Measurements from ENCODE around the gene SETDB2.

SETDB2 gene

GRCh38 chr13:49453465-49453864, 9.4 kb downstream of the SETDB2 start:
- Histone ChIP-seq H3K9me3 (ENCODE audit: insufficient read depth, low read depth, low read length) (no peaks in the 10 kb centered on the region), H3K9ac (ENCODE audit: low read depth, low read length) (no peak overlapping the region), H3K27ac (ENCODE audit: low read length) (no peak overlapping the region), H3K27me3 (ENCODE audit: insufficient read depth, low read length) (no peaks in the 10 kb centered on the region), H3K36me3 (ENCODE audit: insufficient read depth, low read depth, low read length) (no peaks in the 10 kb centered on the region), H3K4me3 (ENCODE audit: low read length) (no peak overlapping the region), H3K4me1 (ENCODE audit: insufficient read depth, low read length) (no peaks in the 10 kb centered on the region)

DNA sequence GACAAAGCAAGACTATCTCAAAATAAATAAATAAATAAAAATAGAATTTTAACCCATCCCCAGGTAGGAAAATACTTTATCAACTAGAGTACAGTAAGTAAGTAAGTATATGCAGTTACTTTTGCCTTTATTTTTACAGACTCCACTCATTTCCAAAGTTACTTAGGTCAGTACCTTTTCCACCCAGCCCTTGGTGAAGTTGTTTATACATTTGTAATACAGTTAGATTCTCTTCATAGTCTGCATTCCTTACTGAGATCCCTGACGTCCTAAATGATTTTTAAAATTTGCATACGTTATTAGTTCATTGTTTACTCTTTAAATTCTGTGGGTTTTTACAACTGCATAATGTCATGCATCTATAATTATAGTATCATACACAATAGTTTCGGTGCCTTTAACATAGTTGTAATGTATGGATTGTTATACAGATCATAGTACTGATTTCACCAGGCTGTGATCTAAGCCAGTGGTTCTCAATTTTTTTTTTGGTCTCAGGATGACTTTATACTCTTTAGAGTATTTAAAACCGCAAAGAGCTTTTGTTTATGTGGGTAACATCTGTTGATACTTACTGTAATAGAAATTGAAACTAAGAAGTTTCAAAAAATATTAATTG, 10.4 kb downstream of the SETDB2 start:
- no peak overlapping the region for H3K9ac ChIP-seq (ENCODE audit: low read depth, low read length)
- no peak overlapping the region for H3K4me3 ChIP-seq (ENCODE audit: low read length)
- H3K36me3 ChIP-seq (ENCODE audit: insufficient read depth, low read depth, low read length): no peaks in the 10 kb centered on the region
- H3K9me3 ChIP-seq (ENCODE audit: insufficient read depth, low read depth, low read length): no peaks in the 10 kb centered on the region
- H3K27ac ChIP-seq (ENCODE audit: low read length): no peak overlapping the region
- no peaks in the 10 kb centered on the region for H3K4me1 ChIP-seq (ENCODE audit: insufficient read depth, low read length)
- H3K27me3 ChIP-seq (ENCODE audit: insufficient read depth, low read length): no peaks in the 10 kb centered on the region

DNA sequence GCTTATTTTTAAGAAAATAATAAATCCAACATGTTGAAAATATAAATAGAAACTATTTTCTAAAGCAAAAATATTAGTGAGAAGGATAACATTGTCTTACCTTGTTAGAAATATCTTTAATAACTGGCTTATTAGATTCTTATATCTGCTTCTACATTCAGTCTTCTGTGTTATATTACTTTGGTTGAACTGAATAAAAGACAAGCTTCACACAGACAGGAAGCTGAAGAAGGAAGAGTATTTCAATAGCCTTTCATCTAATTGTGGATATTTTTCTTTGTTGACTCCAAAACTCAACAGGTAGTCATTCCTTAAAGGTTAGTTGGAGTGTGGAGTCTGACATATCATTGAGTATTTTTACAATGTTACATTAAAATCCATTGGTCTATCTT, 10.9 kb downstream of the SETDB2 start:
- H3K9ac ChIP-seq (ENCODE audit: low read depth, low read length): no peak overlapping the region
- H3K4me3 ChIP-seq (ENCODE audit: low read length): no peak overlapping the region
- H3K9me3 ChIP-seq (ENCODE audit: insufficient read depth, low read depth, low read length): no peaks in the 10 kb centered on the region
- H3K27me3 ChIP-seq (ENCODE audit: insufficient read depth, low read length): no peaks in the 10 kb centered on the region
- H3K27ac ChIP-seq (ENCODE audit: low read length): no peak overlapping the region
- no peaks in the 10 kb centered on the region for H3K4me1 ChIP-seq (ENCODE audit: insufficient read depth, low read length)
- no peaks in the 10 kb centered on the region for H3K36me3 ChIP-seq (ENCODE audit: insufficient read depth, low read depth, low read length)

- Histone ChIP-seq H3K27ac (ENCODE audit: low read length) (no peak overlapping the region), H3K4me3 (ENCODE audit: low read length) (no peak overlapping the region), H3K4me1 (ENCODE audit: insufficient read depth, low read length) (no peaks in the 10 kb centered on the region), H3K9ac (ENCODE audit: low read depth, low read length) (no peak overlapping the region), H3K9me3 (ENCODE audit: insufficient read depth, low read depth, low read length) (no peaks in the 10 kb centered on the region), H3K27me3 (ENCODE audit: insufficient read depth, low read length) (no peaks in the 10 kb centered on the region), H3K36me3 (ENCODE audit: insufficient read depth, low read depth, low read length) (peaks cover 4% of the 10 kb centered on the region; the same call in 1 of the 2 replicates)
These were observed 12.1 kb downstream of the SETDB2 start for GRCh38 chr13:49456156-49456555.

DNA sequence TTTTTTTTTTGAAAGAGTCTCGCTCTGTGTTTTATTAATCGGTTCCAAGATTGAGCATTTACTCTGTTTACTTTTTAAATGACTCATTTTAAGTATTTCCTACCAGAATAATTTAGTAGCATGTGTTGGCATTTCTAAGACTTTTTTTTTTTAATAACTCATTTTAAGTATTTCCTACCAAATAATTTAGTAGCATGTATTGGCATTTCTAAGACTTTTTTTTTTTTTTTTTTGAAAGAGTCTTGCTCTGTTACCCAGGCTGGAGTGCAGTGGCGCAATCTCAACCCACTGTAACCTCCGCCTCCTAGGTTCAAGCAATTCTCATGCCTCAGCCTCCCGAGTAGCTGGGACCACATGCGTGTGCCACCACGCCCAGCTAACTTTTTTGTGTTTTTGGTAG, 13.1 kb downstream of the SETDB2 start:
- no peak overlapping the region for H3K27ac ChIP-seq (ENCODE audit: low read length)
- no peaks in the 10 kb centered on the region for H3K27me3 ChIP-seq (ENCODE audit: insufficient read depth, low read length)
- H3K4me3 ChIP-seq (ENCODE audit: low read length): no peak overlapping the region
- peaks cover 15% of the 10 kb centered on the region for H3K36me3 ChIP-seq (ENCODE audit: insufficient read depth, low read depth, low read length)
- no peaks in the 10 kb centered on the region for H3K4me1 ChIP-seq (ENCODE audit: insufficient read depth, low read length)
- H3K9ac ChIP-seq (ENCODE audit: low read depth, low read length): no peak overlapping the region
- peaks cover 4% of the 10 kb centered on the region; the same call in 1 of the 2 replicates for H3K9me3 ChIP-seq (ENCODE audit: insufficient read depth, low read depth, low read length)

- Histone ChIP-seq H3K4me3 (ENCODE audit: low read length) (no peak overlapping the region), H3K36me3 (ENCODE audit: insufficient read depth, low read depth, low read length) (peaks cover 29% of the 10 kb centered on the region), H3K4me1 (ENCODE audit: insufficient read depth, low read length) (no peaks in the 10 kb centered on the region), H3K9me3 (ENCODE audit: insufficient read depth, low read depth, low read length) (peaks cover 25% of the 10 kb centered on the region), H3K9ac (ENCODE audit: low read depth, low read length) (no peak overlapping the region), H3K27ac (ENCODE audit: low read length) (no peak overlapping the region), H3K27me3 (ENCODE audit: insufficient read depth, low read length) (no peaks in the 10 kb centered on the region)
These were observed 15.5 kb downstream of the SETDB2 start for GRCh38 chr13:49459580-49459979.

DNA sequence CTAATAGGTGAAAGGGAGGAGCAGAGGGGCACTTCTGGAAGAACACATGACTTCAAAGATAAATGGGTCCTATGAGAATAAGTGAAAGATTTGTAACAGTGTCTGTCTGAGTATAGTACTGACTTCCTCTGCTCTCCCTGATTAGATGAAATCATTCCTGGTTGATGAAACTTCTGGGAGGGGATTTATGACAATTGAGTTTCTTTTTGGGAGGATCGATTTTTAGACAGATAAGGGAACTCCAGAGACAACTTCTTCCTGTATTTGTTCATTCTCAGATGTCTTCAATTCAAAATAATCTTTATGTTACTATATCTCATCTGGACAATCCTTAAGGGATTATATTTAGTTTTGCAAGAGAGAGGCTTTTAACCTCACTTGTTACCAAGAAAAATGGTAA, 20.0 kb downstream of the SETDB2 start:
- H3K36me3 ChIP-seq (ENCODE audit: insufficient read depth, low read depth, low read length): peaks cover 29% of the 10 kb centered on the region
- peaks cover 25% of the 10 kb centered on the region for H3K9me3 ChIP-seq (ENCODE audit: insufficient read depth, low read depth, low read length)
- H3K4me3 ChIP-seq (ENCODE audit: low read length): no peak overlapping the region
- no peak overlapping the region for H3K9ac ChIP-seq (ENCODE audit: low read depth, low read length)
- no peaks in the 10 kb centered on the region for H3K27me3 ChIP-seq (ENCODE audit: insufficient read depth, low read length)
- H3K27ac ChIP-seq (ENCODE audit: low read length): no peak overlapping the region
- no peaks in the 10 kb centered on the region for H3K4me1 ChIP-seq (ENCODE audit: insufficient read depth, low read length)

- H3K27me3 ChIP-seq (ENCODE audit: insufficient read depth, low read length): no peaks in the 10 kb centered on the region
- H3K9me3 ChIP-seq (ENCODE audit: insufficient read depth, low read depth, low read length): peaks cover 25% of the 10 kb centered on the region
- no peak overlapping the region for H3K9ac ChIP-seq (ENCODE audit: low read depth, low read length)
- peaks cover 29% of the 10 kb centered on the region for H3K36me3 ChIP-seq (ENCODE audit: insufficient read depth, low read depth, low read length)
- no peak overlapping the region for H3K4me3 ChIP-seq (ENCODE audit: low read length)
- H3K4me1 ChIP-seq (ENCODE audit: insufficient read depth, low read length): no peaks in the 10 kb centered on the region
- H3K27ac ChIP-seq (ENCODE audit: low read length): no peak overlapping the region
These were observed 20.7 kb downstream of the SETDB2 start for GRCh38 chr13:49464621-49465325.

DNA sequence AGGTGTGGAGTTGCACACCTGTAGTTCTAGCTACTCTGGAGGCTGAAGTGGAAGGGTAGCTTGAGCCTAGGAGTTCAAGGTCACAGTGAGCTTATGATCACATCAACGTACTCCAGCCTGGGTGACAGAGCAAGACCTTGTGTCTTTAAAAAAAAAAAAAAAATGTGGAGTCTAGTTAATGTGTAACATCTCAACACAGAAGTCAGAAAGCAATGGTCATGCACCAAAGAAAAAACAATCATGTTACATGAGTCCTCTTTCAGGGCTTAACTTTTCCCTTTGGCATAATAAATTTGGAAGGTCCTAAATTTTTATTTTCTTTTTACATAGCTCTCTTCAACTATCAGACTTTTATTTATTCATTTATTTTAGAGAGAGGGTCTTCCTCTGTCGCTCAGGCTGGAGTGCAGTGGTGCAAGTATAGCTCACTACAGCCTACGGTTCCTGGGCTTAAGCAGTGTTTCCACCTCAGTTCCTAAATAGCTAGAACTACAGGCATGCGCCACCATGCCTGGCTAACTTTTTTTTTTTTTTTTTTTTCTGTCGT, 22.3 kb downstream of the SETDB2 start:
- Histone ChIP-seq H3K36me3 (ENCODE audit: insufficient read depth, low read depth, low read length) (peaks cover 23% of the 10 kb centered on the region), H3K9ac (ENCODE audit: low read depth, low read length) (no peak overlapping the region), H3K4me1 (ENCODE audit: insufficient read depth, low read length) (no peaks in the 10 kb centered on the region), H3K9me3 (ENCODE audit: insufficient read depth, low read depth, low read length) (peaks cover 25% of the 10 kb centered on the region), H3K27ac (ENCODE audit: low read length) (no peak overlapping the region), H3K27me3 (ENCODE audit: insufficient read depth, low read length) (no peaks in the 10 kb centered on the region), H3K4me3 (ENCODE audit: low read length) (no peak overlapping the region)

- no peaks in the 10 kb centered on the region for H3K4me1 ChIP-seq (ENCODE audit: insufficient read depth, low read length)
- H3K9me3 ChIP-seq (ENCODE audit: insufficient read depth, low read depth, low read length): no peaks in the 10 kb centered on the region
- no peak overlapping the region for H3K4me3 ChIP-seq (ENCODE audit: low read length)
- no peak overlapping the region for H3K27ac ChIP-seq (ENCODE audit: low read length)
- H3K27me3 ChIP-seq (ENCODE audit: insufficient read depth, low read length): no peaks in the 10 kb centered on the region
- no peaks in the 10 kb centered on the region for H3K36me3 ChIP-seq (ENCODE audit: insufficient read depth, low read depth, low read length)
- H3K9ac ChIP-seq (ENCODE audit: low read depth, low read length): no peak overlapping the region
These were observed 28.1 kb downstream of the SETDB2 start for GRCh38 chr13:49472186-49472585.

- H3K4me1 ChIP-seq (ENCODE audit: insufficient read depth, low read length): no peaks in the 10 kb centered on the region
- H3K27me3 ChIP-seq (ENCODE audit: insufficient read depth, low read length): no peaks in the 10 kb centered on the region
- H3K4me3 ChIP-seq (ENCODE audit: low read length): no peak overlapping the region
- no peaks in the 10 kb centered on the region for H3K9me3 ChIP-seq (ENCODE audit: insufficient read depth, low read depth, low read length)
- H3K9ac ChIP-seq (ENCODE audit: low read depth, low read length): no peak overlapping the region
- H3K36me3 ChIP-seq (ENCODE audit: insufficient read depth, low read depth, low read length): 0 out of 2 replicates have a peak, but pooled peaks cover 3% of the 10 kb centered on the region
- H3K27ac ChIP-seq (ENCODE audit: low read length): no peak overlapping the region
These were observed 32.5 kb downstream of the SETDB2 start for GRCh38 chr13:49476529-49476928.

- no peak overlapping the region for H3K4me3 ChIP-seq (ENCODE audit: low read length)
- no peak overlapping the region for H3K27ac ChIP-seq (ENCODE audit: low read length)
- H3K27me3 ChIP-seq (ENCODE audit: insufficient read depth, low read length): no peaks in the 10 kb centered on the region
- 0 out of 2 replicates have a peak, but pooled peaks cover 9% of the 10 kb centered on the region for H3K36me3 ChIP-seq (ENCODE audit: insufficient read depth, low read depth, low read length)
- H3K4me1 ChIP-seq (ENCODE audit: insufficient read depth, low read length): no peaks in the 10 kb centered on the region
- H3K9ac ChIP-seq (ENCODE audit: low read depth, low read length): no peak overlapping the region
- H3K9me3 ChIP-seq (ENCODE audit: insufficient read depth, low read depth, low read length): no peaks in the 10 kb centered on the region
These were observed 37.7 kb downstream of the SETDB2 start for GRCh38 chr13:49481788-49482187.
